GM12874 (cell line): ENCODE results near the gene DPF3.

ENCODE experiments used
- TF ChIP-seq, protein P1 (sequence below): IDR thresholded peaks from 2 replicates; pipeline ENCODE4 v1.5.1; 2011; ENCODE audit warnings: low read depth, mild to moderate bottlenecking, control low read depth, low read length, moderate library complexity; ENCODE audit not compliant: insufficient read depth

The DPF3 gene

DNA sequence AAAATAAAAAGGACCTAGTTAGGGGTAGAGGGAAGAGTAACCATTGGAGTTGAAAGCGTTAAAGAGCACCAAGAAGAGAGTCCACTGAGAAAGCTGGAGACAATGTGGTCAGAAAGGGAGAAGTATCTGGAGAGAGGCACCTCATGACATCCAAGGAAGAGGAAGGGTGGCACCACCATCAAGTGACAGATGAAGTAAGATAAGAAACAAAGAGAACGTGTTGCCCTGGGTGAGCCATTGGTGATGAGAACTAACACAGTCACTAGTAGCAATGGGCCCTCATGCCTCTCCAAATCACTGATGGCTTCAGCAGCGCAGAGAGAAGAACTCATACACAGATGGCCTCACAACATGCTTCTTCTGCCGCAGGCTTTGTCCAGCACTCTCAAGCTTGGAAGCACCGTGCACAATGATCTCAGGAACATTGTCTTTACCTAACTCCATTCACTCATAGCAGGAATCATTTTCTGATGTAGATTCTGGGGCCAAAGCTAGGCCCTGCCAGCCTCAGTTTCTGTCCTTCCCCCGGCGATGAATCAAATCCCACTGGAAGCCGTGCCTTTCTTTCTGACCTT is 252.9 kb downstream of the DPF3 start:
- TF ChIP-seq, protein P1, sequence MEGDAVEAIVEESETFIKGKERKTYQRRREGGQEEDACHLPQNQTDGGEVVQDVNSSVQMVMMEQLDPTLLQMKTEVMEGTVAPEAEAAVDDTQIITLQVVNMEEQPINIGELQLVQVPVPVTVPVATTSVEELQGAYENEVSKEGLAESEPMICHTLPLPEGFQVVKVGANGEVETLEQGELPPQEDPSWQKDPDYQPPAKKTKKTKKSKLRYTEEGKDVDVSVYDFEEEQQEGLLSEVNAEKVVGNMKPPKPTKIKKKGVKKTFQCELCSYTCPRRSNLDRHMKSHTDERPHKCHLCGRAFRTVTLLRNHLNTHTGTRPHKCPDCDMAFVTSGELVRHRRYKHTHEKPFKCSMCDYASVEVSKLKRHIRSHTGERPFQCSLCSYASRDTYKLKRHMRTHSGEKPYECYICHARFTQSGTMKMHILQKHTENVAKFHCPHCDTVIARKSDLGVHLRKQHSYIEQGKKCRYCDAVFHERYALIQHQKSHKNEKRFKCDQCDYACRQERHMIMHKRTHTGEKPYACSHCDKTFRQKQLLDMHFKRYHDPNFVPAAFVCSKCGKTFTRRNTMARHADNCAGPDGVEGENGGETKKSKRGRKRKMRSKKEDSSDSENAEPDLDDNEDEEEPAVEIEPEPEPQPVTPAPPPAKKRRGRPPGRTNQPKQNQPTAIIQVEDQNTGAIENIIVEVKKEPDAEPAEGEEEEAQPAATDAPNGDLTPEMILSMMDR: no peak

DNA sequence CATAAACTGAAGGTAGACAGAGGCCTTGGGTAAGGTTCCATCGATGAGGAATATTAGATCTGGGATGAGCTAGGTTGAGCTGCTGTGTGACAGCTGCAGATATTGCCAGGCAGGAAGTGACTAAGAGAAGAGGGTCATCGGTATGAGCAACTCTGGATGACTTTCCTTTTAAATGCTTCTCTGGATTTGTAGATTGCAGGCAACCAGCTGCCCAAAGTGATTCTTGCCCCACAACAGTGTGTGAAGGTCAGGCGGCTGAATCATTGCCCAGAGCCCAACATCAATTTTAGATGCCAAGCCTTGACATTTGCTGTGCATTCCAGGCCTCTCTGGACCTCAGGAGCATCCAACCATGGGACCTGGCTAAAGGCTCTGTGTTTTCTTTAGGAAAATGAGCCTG is 255.9 kb downstream of the DPF3 start:
- TF ChIP-seq, protein P1: no peak

DNA sequence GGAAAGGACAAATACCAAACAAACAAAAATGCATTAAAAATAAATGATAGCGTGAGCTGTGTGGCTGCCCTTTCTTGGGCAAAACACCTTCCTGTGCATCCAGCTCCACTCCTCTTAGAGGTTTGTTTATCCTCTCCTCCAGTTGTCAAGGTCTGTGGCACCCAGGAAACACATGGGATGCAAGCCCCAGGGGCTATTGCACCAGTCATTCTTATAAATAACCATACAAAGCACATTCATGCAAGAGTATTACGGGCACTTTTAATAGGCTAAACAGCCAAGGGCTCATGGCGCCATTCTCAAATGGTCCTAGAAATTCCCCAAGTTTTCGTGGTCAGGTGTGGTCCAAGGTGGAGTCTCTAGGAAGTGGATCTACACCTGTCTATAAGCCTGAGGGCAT is 257.0 kb downstream of the DPF3 start:
- TF ChIP-seq, protein P1: no peak

DNA sequence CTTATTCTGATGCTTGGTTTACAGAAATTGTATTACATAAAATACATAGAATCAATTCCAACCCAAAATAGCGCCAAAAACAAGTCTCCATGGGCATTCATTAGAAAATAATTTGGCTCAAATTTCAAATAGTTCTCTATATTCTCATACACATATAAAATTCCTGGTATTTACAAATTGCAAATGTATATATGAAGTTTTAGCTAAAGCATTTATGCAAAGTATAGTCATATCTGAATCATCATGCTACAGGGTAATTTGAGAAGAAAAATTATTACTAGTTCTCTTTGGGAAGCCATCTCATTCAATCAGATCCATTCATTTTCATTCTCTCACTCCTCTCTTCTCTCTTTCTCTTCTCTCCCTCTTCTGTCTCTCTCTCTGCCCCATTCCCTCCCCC is 257.8 kb downstream of the DPF3 start:
- TF ChIP-seq, protein P1: no peak

DNA sequence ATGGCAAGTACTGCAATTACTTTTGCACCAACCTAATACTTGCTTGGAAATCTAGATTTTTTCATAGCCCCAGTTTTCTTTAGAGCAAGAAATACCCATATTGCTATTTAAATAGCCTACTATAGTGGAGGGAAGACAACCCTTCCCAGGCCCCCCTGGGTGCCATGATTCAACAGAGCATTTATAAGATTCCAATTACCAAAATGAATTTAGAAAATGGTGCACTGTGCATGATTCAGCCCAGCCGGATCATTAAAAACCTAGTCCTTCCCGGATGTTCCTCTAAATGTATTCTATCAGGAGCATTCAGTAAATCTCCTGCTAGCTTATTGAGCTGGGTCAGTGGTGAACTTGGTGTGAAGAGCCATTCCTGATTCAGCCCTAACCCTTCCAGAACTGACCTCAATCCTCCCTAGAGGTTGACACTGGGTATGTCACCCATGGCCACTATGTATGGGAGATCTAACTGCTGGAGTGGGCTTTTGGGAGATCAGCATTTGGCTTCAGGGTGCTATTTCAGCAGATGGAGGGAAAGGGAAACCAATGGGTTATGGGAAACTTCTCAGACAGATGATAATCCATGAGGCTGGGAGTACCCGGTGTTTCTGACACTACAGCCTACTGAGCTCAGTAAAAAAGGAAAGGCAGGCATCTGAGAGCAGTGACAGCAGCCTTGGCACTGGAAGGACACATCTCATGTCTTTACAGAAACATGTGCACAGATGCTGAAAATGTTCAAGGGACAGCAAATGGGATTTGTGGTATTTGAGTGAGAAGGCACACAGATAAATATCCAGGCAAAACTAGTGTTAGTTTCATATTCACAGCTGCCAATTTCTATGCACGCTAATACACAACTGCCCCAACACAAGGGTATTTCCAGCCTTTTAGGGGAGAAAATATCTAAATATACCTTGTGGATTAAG is 258.9 kb downstream of the DPF3 start:
- TF ChIP-seq, protein P1: no peak

DNA sequence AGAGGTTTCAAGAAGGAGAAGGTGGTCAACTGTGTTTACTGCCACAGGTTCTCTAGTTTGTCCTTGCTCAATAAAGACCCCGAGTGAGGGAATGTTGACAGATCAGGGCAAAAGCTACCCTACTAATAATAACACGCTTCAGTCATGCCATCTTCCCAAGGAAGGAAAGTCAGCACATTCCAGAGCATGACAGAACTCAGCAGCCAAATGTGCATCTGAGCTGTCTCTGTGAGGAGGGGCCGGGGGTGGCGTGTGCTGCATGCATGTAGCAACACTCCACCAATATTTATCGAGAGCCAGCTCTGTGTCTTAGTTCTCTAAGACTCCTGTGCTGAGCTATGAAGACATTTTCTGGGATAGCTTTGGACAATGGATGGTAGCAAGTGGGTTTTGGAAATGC is 260.4 kb downstream of the DPF3 start:
- TF ChIP-seq, protein P1: no peak

DNA sequence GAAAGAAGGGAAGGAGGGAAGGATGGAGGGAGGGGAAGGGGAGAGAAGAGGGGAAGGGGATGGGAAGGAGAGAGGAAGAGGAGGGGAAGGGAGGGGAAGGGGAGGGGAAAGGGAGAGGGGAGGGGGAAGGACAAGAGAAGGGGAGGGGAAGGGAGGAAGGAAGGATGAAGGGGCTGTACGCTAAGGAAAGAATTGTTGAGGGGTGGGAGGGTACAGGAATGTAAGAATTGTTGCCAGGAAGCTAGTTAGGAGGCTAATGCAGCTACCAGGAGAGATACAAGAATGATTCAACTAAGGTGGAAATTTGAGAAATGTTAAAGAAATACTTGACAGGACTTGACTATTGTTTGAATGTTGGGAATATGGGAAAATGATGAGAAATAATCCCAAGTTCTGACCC is 261.2 kb downstream of the DPF3 start:
- TF ChIP-seq, protein P1: no peak
